Esophagus mucosa (tissue), 1 donor: Measurements from ENCODE around the gene SLC25A10. TPM values are rescaled to one million over a fixed set of nuclear protein-coding genes. Genes with fewer than 3 reads are reported as not detected.
A peak's percentile ranks its signal among the peaks of the same experiment; 100 is the strongest.
"Not testable (repeated sequence)": the region's sequence is repeated elsewhere in the genome, so short reads cannot be mapped to it uniquely, and the experiment has no call there.

Source experiments
- ATAC-seq: fragments of 200-7000 bp; cut with Tn5 transposase; one replicate; pipeline ENCODE4 v1.9.1; 2020
- total RNA-seq: library from RNA; stranded (reverse); gene quantifications from one replicate; pipeline ENCODE4 v1.2.4, GENCODE V29; 2023
- donor health status: DM: yes; HTN: yes; CAD: no.

Gene SLC25A10, protein sequence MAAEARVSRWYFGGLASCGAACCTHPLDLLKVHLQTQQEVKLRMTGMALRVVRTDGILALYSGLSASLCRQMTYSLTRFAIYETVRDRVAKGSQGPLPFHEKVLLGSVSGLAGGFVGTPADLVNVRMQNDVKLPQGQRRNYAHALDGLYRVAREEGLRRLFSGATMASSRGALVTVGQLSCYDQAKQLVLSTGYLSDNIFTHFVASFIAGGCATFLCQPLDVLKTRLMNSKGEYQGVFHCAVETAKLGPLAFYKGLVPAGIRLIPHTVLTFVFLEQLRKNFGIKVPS
- 37.2 TPM for total RNA-seq

DNA sequence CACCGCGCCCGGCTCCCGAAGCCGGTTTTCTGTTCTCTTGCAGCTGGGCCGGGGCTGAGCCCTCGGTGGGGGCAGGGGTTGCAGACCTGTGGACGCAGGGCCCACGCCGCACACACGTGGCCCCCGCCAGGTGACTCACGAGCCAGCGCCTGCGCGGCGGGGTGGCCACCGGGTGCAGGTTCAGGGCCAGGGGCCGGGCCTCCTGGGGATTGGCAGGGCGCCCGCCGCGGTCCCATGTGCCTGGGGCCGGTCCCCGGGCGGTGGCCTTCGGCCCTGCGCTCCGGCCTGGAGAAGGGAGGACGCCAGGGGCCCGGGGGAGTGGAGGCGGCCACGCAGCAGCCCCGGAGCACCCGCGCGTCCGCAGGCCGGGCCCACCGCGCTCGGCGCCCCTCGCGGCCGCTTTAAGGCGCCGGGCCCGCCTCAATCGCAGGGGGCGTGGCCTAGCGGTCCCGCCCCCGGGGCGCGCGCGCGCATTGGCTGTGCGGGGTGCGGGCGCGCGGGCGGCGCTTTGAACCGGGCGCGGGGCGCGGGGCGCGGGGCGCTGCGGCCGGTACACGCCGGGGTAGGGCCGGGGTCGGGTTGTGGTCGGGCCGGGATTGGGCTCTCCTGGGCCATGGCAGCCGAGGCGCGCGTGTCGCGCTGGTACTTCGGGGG is at the start of gene SLC25A10:
TSS of gene SLC25A10 (plus strand) at position 471 of the 654 bp plus-strand sequence. CDS start at position 614, 143 bp downstream.
- ATAC-seq = peak; percentile 84

DNA sequence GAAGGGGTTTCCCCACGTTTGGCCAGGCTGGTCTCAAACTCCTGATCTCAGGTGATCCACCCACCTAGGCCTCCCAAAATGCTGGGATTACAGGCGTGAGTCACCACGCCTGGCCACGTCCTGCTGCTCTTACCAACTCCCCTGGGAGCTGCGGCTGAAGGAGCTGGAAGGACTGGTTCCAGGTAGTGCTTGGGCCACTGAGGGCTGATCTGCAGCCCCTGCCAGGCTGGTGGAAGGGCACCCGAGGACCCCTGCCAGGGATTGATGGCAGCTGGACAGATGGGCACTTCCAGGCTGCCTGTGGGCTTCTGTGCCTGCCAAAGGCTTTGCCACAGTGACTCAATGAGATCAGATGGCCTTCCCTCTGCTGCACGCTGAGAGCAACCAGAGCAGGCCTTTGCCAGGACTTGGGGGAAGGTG is 48.0 kb upstream of the SLC25A10 start:
- peak; percentile 19 for ATAC-seq

DNA sequence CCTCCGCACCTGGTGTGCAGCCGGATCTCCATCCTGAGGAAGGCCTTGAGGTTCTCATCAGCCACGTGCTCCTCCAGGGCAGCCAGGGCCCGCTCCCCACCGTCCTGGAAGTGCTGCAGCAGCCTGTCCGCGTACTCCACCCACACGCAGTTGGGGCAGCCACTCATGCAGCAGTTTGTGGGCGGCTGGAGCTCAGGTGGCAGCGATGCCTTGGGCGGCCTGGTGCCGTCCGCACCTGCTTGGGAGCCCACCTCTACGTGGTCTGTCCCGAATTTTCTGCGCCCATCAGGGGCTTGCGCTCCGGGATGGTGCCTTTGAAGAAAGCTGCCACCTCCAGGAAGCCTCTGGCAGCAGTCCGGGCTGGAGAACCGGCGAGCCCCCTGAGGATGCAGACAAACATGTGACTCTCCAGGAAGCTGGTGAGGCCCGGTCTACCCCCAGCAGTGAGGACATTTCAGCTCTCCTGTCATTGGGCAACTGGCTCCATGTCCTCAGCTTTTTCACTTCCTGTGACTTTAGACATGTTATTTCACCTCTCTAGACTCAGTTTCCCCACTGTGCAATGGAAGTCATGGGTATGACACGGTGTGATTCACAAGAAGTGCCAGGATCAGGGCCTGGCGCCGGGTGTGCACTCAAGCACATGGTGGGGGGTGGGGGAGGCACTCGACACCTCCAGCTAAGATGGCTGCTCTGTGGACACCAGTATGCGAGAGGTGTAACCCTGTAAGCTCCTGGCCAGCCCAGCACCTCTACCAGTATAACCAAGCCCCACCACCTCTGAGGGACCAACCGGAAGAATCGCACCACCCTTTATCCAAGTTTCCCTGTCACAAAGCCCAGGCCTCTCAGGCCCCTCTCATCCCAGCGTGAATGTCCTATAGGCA is 46.6 kb upstream of the SLC25A10 start:
- ATAC-seq = peak; percentile 27

DNA sequence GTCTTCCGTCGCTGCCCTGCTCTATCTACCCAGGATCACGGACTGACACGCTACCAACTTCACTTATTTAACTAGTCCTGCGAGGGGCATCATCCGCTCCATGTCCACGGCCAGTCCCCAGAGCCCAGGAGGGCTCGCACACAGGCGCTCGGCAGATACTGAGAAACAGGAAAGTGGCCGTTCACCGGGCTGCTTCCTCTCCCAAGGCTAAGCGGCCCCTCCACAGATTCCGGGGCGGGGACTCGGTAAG is 46.1 kb upstream of the SLC25A10 start:
- ATAC-seq = peak; percentile 9

DNA sequence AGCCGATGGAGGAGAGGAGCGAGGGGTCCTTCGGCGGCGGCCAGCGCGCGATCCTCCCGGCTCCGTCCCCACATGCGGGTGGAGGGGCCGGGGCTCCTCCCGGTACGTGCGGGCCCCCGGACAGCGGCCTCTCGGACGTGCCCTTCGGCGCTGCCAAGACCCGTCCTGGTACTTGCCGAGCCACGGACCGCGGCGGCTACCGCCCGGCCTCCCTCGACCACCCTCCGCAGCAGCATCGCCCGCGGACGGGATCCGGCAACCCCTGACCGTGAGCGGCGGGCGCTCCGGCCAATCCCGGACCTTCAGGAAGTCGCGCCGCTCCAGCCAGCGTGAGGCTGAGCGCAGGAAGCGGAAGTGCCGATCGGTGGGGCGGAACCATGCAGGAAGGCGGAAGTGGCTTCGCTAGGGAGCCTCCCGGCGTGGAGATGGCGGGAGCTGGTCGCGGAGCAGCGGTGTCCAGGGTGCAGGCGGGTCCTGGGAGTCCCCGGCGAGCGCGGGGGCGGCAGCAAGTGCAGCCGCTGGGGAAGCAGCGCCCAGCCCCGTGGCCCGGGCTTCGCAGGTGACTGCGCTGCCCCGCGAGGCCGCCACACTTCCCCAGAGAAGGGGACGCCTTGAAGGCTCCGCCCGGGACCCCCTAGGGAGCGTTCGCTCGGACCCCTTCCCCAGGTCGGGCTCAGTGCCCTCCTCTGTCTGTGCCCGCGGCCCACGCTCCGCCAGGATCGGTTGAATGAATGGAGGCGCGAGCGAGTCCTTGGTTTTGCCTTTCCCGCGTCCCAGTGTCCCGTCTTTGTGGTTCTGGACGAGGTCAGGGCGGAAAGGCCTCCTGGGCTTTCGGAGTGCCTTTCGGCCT is 45.5 kb upstream of the SLC25A10 start, which contains the start of the genes CCDC137 and OXLD1:
TSS of gene CCDC137 (plus strand) at position 396 of the 850 bp plus-strand sequence. CDS start at position 426, 30 bp downstream.
TSS of gene OXLD1 (minus strand) at position 264 of the 850 bp plus-strand sequence. CDS start at position 236, 28 bp downstream.
- peak; percentile 88 for ATAC-seq

DNA sequence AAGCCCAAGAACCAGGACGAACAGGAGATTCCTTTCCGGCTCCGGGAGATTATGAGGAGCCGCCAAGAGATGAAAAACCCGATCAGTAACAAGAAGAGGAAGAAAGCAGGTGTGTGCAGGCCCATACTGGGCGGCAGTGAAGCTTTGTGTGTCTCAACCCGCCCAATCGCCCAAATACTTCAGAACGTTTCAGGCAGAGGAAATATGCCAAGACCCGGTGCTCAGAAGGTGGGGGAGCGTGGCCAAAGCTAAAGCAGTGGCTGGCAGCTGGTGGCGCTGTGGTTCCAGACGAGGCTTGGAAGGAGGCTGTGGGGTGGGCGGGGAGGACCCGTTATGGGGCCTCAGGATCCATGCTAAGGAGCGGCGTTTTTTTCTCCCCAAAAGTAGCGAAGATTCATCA is 44.3 kb upstream of the SLC25A10 start:
- peak; percentile 60 for ATAC-seq

DNA sequence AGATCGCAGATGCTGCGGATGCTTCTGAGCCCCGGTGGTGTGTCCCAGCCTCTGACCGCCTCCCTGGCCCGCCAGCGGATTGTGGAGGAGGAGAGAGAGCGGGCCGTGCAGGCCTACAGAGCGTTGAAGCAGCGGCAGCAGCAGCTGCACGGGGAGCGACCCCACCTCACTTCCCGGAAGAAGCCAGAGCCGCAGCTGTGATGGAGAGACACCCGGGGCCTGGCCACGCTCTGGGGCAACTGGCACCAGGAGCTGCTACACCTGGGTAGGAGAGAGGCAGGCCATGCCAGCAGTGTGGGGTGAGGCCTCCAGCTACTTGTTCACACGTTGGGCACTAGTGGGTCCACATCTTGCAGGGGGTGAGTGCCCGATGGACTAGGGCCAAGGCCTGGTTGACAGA is 39.6 kb upstream of the SLC25A10 start:
- no peak for ATAC-seq

DNA sequence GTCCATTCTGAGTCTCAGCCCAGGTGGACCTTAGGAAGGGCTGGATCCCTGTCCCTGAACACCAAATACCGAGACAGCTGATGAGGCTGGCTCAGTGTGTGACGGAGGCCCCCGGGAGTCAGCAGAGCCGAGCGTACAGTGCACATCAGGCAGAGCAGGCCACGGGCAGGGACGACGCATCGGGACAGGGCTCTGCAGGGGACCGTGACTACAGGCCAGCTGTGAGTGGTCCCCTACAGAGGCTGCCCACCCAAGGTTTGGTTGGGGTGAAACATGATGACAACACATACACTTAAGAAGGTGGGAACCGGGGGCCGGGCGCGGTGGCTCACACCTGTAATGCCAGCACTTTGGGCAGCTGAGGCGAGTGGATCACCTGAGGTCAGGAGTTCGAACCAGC is 39.1 kb upstream of the SLC25A10 start:
- ATAC-seq = no peak

DNA sequence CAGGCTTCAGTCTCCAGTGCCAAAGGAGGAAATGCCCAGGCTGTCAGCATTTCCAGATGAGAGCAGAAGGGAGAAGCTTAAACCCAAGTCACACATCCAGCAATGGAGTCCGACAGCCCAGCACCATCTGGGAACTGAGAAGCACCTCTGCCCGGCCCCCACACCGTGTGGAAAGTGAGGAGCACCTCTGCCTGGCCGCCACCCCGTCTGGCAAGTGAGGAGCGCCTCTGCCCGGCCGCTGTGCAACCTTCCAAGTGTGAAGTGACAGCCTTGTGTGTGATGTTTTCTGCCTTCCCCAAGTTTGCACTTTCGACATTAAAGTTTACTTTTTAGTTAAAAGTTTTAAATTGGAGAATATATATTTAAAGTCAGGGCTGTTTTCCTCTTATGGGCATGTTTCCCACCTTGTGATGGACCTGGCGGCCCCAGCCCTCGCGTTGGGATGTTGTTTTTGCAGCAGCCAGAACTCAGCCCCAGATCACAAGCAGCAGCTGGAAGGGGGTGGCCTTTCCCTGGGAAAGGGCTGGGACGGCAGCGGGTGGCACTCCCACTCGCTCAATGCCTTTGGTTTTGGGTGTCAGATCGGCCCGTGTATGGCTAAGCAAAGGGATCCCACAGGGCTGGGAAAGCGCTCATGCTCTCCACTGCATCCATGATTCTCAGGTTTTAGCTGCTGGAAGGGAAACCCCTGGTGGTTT is 38.4 kb upstream of the SLC25A10 start:
- ATAC-seq = no peak

DNA sequence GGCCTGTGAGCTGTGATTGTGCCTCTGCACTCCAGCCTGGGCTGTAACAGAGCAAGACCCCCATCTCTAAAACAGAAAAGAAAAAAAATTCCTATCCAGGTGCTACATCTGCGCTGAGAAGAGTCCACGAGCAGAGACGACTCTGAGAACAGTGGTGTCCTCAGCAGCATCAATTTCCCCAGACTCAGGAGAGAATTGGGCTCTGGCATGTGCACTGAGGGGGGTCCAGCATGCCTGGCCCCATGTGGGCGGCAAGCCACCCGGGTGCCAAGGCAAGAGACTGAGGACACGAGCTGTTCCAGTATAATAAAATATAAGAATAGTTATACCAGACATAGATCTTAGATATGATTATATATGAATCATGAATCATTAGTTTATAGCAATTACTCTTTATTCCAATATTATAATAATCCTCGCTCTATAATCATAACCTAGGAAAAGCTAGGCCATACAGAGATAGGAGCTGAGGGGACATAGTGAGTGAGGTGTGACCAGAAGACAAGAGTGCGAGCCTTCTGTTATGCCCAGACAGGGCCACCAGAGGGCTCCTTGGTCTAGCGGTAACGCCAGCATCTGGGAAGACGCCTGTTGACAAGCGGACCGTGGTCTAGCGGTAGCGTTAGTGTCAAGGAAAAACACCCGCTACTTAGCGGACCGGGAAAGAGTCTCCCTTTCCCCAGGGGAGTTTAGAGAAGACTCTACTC is 36.4 kb upstream of the SLC25A10 start:
- ATAC-seq = not testable (repeated sequence)

DNA sequence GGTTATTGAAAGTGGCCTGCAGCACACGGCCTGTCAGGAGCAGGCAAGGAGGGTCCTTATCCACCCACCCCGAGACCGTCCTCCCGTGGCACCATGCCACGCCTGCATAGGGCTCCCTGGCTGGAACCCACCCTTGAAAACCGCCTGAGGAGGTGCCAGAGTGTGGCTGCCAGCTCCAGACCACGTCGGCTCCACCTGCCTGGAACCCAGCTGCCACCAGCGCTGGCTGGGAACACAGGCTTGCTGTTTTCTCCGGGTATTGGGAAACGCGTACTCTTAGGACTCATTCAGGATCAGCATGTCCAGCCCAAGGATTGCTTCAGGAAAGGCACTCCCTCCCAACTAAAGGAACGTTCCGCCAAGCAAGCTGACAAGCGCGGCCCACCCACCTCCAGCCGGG is 35.2 kb upstream of the SLC25A10 start:
- peak; percentile 10 for ATAC-seq

DNA sequence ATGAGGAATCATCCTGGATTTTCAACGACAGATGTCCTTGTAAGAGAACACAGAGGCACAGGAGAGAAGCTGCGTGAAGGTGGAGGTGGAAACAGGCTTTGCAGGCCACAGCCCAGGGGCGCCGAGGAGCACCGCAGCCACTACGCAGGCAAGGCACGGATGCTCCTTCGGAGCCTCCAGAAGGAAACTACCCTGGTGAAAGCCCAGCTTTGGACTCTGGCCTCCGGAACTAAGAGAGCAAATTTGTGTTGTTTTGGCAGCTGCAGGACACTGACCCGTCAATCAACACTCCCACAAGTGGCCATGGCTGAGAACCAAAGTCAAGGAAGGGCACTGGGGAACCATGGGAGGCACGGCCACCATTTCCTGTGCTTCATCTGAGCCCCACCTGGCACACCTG is 31.9 kb upstream of the SLC25A10 start:
- ATAC-seq = no peak

DNA sequence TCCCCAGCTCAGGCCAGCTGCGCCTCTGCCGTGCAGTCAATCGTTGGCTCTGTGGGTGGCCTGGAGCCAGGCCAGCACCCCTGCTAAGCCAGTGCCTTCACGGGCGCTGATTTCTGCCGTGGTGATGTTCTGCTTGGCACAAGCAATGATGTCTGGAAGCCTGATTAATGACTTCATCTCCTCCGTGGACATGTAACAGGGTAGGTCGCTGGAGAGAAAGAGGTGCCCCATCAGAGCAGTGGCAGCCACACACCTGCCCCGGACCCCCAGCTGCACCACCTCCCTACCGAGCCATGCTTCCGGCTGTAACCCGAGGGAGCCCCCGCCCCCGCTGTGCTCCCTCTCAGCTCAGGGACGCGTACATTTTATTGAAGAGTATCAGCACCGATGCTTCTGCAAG is 30.4 kb upstream of the SLC25A10 start:
- no peak for ATAC-seq

DNA sequence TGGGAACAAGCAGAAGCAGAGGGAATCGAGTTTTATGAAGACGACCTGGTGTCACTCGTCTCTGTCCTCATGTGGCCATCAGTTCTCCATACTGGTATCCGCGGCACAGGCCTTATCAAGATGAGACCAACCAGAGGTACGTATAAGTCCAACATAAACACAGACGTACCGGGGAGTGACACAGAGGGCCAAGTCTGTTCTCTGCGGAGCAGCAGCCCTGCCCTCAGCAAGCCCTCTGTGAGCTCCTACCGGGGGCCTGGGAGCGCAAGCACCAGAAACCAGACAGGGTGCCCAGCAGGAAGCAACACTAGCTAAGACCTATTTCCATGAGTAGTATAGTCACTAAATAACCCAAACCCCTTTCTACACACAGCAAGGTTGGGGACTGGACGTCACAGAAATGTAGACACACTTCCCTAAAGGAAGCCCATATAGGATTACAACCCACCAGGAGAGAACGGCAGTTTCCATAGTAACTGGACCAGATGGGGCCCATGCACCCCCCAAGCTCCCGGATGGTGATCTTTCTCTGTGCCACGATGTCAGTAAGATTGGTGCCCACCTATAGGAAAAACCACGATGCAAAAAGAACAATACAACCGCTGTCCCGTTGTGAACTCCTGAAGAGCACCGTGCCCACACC is 29.4 kb upstream of the SLC25A10 start:
- ATAC-seq = no peak

DNA sequence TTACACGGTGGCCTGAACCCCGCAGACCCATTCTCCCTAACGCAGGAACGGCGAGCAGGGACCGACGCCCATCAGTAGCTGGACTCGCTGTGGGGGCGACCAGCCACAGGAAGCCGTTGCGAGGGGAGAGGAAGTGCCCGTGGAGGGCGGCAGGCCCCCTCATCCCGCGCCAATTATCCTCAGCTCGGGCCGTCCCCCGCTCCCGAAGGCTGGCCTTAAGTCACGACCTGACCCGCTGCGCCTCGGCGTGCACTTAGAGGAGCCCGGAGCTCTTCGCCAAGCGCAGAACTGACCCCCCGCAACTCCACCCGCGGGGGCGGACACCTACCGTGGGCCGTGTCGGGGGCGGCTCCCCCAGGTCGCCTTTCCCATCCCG is 28.9 kb upstream of the SLC25A10 start:
- ATAC-seq = peak; percentile 5

DNA sequence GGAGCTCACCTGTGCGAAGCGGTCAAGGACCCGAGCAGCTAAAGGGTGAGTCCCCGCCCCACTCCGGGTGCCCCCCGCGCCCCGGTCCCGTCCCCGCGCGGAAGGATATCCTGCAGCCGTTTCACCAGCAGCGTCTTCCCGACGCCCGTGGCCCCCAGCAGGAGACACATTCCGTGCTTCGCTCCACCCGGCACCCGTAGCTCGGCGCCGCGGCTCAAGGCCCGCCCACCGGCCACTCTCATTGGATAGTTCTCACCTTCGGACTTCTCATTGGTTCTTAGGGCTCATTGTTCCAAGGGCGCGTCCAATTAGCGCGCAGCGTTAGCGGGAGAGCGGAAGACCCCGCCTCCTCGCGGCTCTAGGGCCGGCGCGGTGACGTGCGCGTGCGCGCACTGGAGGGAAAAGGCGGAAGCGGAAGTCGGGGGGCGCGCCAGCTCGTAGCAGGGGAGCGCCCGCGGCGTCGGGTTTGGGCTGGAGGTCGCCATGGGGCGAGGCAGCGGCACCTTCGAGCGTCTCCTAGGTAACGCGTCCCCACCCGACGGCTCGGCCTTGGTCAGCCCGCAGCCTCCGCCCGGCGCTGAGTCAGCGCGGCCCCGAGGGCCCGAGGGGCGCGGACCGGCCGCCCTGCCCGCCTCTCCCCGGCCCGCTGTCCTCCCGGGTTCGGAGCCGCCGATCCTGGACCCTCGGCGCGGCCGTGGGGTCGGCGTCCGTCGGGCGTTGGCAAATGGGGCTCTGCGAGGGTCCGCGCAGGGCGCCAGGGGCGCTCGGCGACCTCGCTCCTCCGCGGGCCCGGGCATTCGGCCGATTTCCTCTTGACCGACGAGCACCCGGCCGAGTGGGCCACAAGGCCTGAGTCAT is 28.3 kb upstream of the SLC25A10 start, which contains the start of the genes ARL16 and HGS:
TSS of gene ARL16 (minus strand) at position 214 of the 858 bp plus-strand sequence. CDS start at position 170, 44 bp downstream.
TSS of gene HGS (plus strand) at position 428 of the 858 bp plus-strand sequence. CDS start at position 484, 56 bp downstream.
- peak; percentile 94 for ATAC-seq

DNA sequence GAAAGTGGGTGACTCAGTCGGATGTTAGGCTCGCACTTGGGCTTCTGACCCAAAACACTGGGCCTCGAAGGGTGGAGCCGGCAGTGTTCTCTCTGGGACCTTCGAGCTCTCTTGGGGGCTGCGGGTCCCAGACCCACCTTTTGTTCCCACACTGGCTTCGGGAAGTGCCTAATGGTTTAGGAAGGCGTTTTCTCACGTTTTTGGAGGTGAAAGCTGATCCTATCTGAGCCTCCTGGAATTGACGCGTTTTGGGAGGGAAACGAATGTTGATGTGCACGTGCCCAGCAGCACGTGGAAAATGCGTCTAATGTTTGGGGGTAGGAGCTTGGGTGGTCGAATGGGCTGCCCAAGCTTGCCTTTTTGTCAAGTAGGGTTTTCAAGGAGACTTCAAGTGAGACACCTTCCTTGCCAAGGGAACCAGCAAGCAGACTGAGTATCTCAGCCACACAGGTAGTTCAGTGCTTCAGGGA is 27.6 kb upstream of the SLC25A10 start:
- ATAC-seq = peak; percentile 46

DNA sequence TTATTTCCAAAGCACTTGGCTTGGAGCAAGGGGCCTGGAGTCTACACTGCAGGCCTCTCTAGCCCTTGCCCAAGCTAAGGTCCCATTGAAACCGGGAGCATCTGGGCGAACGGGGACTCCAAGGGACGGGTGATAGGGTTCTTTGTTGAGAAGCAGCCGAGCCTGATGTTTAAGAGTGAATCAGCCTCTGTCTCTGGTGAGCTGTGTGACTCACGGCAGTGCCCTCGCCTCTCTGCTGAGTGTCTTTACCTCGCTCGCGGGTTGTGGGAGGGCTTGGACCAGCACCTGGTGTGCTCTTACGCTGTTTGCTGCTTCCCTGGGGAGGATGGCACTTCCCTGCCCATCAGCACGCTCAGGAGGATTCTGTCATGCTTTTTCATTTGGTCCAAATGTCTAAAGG is 27.0 kb upstream of the SLC25A10 start:
- ATAC-seq = peak; percentile 65

DNA sequence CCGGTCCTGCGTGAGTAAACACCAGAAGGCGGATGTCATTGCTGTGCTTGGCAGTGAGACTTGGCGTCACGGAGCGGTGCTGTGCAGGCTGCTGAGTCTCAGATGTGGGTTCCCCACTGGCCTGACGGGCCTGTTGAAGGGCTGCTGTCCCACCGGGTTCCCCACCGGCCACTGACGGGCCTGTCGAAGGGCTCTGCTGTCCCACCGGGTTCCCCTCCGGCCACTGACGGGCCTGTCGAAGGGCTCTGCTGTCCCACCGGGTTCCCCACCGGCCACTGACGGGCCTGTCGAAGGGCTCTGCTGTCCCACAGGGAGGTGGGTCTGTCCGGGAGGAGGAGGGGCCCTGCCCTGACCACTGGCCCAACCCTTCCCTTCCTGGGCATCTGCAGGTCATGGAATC is 25.5 kb upstream of the SLC25A10 start:
- ATAC-seq = no peak
